ENCODE results near the gene MLLT10.

Gene MLLT10

DNA sequence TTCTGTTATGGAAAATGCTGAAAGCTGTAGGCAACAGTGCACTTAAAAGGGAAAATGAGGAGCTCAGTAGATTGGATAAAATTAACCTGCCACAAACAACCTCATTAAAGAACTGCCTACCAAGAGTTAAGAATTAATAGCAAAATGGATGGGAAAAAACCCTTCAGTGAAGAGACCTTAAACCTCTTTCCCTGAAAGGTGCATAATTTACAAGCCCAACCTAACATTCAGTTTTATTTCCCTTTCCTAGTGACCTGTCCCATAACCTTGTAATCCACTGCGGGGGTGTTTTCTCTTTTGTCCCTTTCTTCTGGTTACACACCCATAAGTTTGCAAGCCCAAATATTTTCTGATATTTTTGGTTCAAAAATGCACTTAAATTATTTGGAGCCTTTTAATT, 30.5 kb upstream of the MLLT10 start:
- TF ChIP-seq, protein P1, sequence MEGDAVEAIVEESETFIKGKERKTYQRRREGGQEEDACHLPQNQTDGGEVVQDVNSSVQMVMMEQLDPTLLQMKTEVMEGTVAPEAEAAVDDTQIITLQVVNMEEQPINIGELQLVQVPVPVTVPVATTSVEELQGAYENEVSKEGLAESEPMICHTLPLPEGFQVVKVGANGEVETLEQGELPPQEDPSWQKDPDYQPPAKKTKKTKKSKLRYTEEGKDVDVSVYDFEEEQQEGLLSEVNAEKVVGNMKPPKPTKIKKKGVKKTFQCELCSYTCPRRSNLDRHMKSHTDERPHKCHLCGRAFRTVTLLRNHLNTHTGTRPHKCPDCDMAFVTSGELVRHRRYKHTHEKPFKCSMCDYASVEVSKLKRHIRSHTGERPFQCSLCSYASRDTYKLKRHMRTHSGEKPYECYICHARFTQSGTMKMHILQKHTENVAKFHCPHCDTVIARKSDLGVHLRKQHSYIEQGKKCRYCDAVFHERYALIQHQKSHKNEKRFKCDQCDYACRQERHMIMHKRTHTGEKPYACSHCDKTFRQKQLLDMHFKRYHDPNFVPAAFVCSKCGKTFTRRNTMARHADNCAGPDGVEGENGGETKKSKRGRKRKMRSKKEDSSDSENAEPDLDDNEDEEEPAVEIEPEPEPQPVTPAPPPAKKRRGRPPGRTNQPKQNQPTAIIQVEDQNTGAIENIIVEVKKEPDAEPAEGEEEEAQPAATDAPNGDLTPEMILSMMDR (IDR thresholded peaks at IDR 0.05) = no peak

DNA sequence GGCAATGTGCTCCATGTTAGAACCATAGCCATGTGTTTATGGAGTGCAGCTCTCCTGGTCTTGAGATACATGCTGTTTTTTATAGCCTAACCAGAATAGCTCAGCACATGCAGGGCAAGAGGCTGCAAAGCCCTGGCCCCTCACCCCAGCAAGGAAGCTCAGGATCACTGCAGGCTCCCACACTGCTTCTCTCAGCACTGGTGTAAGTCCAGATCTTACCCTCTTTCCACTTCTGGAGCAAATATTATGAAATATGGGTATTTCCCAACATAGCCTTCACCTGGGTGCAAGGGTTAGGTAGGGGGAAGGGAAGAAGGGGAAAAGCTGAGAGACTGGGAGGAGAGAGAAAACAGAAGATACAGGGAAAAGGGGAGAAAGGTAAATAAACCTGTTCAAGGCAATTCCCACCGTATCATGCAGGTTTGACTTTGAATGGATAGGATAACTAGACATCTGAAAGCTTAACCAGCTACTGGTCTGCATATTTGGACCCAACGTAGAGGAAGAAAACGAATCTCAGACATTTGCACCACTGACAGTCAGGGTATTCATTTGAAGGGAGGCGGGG, 28.2 kb upstream of the MLLT10 start:
- TF ChIP-seq, protein P1 (IDR thresholded peaks at IDR 0.05) = no peak

DNA sequence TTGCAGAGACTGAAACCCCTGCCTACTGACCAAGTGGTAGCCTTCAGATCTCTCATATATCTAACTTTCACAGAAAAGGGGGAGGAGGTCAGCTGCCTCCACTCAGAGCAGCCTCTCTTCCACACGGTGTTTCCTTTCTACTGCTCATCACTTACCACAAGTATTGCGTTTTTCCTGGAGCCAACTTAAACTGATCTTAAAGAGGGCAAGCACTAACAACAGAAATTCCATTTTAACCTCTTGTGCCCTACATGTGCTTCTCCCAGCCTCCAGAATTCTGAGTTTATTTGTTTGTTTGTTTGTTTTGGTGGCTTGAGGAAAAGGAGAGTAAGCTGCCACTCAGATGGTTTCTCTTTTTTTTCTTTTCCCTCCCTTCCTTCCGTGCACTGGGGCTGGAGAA, 27.7 kb upstream of the MLLT10 start:
- TF ChIP-seq, protein P1 (IDR thresholded peaks at IDR 0.05) = no peak

DNA sequence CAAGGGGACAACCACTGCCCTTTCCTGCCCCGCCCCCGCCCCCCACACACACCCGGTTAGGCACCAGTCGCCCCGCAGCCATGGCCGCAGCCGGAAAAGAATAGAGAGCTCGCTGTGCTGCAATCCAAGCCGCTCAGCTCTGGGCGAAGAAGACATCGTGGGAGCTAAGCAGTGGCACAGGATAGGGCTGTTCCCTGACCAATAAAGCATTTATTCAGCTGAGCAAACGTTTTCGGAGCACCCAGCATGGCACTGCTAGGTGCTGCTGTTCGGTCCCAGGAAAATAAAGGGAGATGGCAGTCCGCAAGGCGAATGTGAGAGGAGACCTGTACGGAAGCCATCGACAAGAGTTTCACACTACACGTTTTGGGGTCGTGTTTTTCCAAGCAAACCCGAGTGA, 26.9 kb upstream of the MLLT10 start:
- TF ChIP-seq, protein P1 (IDR thresholded peaks at IDR 0.05) = no peak

DNA sequence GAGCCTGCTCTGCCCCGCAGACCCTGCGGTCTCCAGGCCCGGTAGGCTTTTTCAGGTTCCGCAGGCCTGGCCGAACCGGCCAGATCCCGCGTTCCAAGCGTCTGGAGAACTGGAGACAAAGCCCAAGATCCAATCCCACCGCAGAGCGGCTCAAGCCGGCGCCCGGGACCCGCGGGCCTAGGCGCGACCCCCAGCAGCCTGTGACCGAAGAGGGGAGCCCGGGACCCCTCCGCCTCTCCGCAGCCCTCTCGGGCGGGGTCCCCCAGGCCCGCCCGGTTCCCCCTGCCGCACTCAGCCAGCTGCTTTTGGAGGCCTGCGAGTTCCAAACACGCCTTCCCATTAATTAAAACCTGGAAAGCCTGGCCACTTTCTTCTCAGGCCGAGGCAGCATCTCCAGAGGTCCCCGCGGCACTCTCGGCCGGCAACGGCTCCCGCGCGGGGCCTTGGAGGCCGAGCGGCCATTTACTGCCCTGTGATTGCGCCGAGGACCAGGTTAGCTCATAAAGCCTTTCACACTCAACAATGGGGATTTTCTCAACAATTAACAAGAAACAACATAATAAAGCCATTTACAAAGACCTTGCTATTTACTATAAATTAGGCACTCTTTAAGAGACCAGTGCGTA, 25.2 kb upstream of the MLLT10 start:
- TF ChIP-seq, protein P1 (IDR thresholded peaks at IDR 0.05) = no peak

DNA sequence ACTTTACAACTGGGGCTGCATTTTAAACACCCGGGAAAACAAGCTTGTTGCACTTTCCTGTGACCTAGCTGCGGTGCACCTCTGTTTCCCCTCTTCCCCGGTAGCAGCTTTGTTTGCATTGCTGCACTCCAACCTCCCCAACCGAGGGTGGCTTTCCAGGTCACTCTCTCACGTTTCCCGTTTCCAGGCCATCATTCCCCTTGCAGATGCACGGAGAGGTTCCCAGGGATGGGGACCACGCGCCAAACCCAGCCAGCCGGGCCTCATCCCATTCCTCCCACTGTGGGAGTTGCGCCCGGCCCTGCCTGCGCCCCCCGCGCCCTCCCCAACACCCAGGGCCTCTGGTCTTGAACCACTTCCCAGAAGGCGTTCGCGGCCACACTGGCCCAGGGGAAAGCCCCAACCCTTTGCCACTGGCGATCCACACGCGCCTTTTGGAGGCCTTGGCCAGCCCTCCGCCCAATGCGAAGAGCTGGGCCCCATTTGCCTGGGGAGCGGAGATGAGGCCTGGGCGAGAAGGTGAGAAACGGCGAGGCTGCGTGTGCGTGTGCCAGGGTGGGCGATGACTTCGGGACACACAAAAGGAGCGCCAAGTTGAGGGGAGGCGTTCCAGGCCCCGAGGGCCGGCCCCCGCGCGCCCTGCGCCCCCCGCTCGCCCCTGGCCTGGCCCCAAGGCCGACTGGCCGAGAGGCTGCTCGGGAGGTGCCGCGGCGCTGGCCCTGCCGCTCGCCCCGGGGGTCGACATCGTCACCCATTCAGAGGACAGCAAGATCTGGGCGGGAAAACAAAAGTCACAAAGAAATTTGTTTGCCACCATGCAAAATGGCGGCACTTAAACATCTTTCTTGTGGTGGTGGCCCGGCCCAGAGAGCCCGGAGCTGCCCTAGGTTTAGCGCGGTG, 24.4 kb upstream of the MLLT10 start:
- TF ChIP-seq, protein P1 (IDR thresholded peaks at IDR 0.05) = no peak

DNA sequence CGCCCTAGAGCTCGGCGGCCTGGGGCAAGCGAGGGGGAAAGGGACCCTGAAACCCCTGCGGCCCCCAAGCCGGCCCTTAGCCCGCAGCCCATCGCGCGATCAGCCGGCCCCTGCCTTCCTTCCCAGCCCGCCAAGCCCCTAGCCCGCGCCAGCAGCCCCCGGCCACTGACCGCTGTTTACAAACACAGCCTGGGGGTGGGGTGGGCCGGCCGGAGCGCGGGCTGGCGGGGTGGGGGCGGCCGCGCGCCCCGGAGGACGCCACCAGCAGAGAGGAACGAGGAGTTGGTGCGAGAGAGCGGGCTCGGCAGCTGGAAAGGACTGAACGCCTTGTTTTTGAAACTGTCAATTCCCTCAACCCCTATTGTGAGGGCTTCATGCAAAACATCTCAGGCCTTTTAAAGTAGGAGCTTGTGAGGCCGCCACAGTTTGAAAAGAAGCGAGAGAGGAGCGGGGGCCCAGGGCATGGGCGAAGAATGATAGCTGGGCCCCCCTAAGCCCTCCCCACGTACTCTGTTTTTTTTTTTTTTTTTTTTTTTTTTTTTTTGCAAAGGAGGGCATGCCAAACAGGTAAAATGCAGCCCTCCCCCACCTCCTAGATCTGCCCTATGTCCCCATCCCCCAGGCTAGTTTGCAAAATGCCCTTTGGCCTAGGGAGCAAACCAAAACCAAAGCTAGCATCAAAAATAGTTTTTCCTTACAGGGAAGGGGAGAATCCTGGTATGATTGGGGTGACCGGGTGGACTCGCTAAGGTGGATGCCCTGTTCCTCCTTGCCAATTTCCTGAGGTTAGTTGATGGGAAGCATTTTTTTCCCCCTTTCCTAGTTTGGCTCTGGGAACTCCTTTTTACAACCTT, 23.6 kb upstream of the MLLT10 start:
- TF ChIP-seq, protein P1 (IDR thresholded peaks at IDR 0.05) = no peak

Measured in LNCAP (cell line).